HEK293T (cell line): ENCODE data around the gene LARP1.

Experiments used
- CTCF ChIA-PET: fragments of 350-600 bp; formaldehyde crosslinking; extraction: SDS; loops from one replicate; lab custom pipeline; 2021; ENCODE audit warnings: antibody characterized with exemption, inconsistent platforms; lab: Yijun Ruan, JAX
- POLR2A ChIA-PET: fragments of 350-600 bp; formaldehyde crosslinking; extraction: SDS; loops from one replicate; lab custom pipeline; 2020; ENCODE audit warnings: antibody characterized with exemption, inconsistent platforms; lab: Yijun Ruan, JAX
- DNase-seq: peaks from one replicate; pipeline ENCODE4 v3.0.0; 2012; ENCODE audit warnings: mixed read lengths; ENCODE audit errors: extremely low spot score
- ARNT ChIP-seq: fragments of 450-650 bp; IDR thresholded peaks from 2 replicates; pipeline ENCODE4 v1.6.1; 2017; ENCODE audit warnings: mild to moderate bottlenecking
- BHLHE40 ChIP-seq: fragments of 450-650 bp; IDR thresholded peaks from 2 replicates; pipeline ENCODE4 v1.6.1; 2016; ENCODE audit warnings: mild to moderate bottlenecking, moderate library complexity, borderline replicate concordance
- CTBP1 ChIP-seq: fragments of 450-650 bp; IDR thresholded peaks from 2 replicates; pipeline ENCODE4 v1.6.1; 2016; ENCODE audit warnings: borderline replicate concordance
- ELF4 ChIP-seq: fragments of 450-650 bp; IDR thresholded peaks from 2 replicates; pipeline ENCODE4 v1.6.1; 2017; ENCODE audit warnings: antibody characterized with exemption
- FOXA1 ChIP-seq: fragments of 450-650 bp; IDR thresholded peaks from 2 replicates; pipeline ENCODE4 v1.6.1; 2016; ENCODE audit warnings: mild to moderate bottlenecking
- FOXK2 ChIP-seq: fragments of 450-650 bp; IDR thresholded peaks from 2 replicates; pipeline ENCODE4 v1.6.1; 2016; ENCODE audit warnings: mild to moderate bottlenecking
- FOXM1 ChIP-seq: fragments of 450-650 bp; IDR thresholded peaks from 2 replicates; pipeline ENCODE4 v1.6.1; 2017; ENCODE audit warnings: mild to moderate bottlenecking, borderline replicate concordance
- HDGF ChIP-seq: fragments of 450-650 bp; IDR thresholded peaks from 2 replicates; pipeline ENCODE4 v1.6.1; 2017; ENCODE audit warnings: antibody characterized with exemption, borderline replicate concordance
- L3MBTL2 ChIP-seq: fragments of 450-650 bp; conservative IDR thresholded peaks from 2 replicates; pipeline ENCODE4 v1.6.1; 2016; ENCODE audit warnings: mild to moderate bottlenecking
- LEF1 ChIP-seq: fragments of 450-650 bp; IDR thresholded peaks from 2 replicates; pipeline ENCODE4 v1.6.1; 2017; ENCODE audit warnings: mild to moderate bottlenecking, borderline replicate concordance
- NFRKB ChIP-seq: fragments of 450-650 bp; IDR thresholded peaks from 2 replicates; pipeline ENCODE4 v1.6.1; 2016; ENCODE audit warnings: mild to moderate bottlenecking, moderate library complexity
- PKNOX1 ChIP-seq: fragments of 450-650 bp; IDR thresholded peaks from 2 replicates; pipeline ENCODE4 v1.6.1; 2016
- SP1 ChIP-seq: fragments of 450-650 bp; IDR thresholded peaks from 2 replicates; pipeline ENCODE4 v1.6.1; 2017
- SUZ12 ChIP-seq: fragments of 450-650 bp; IDR thresholded peaks from 2 replicates; pipeline ENCODE4 v1.6.1; 2016; ENCODE audit warnings: mild to moderate bottlenecking
- TARDBP ChIP-seq: fragments of 450-650 bp; IDR thresholded peaks from 2 replicates; pipeline ENCODE4 v1.6.1; 2016
- ZNF384 ChIP-seq: fragments of 450-650 bp; IDR thresholded peaks from 2 replicates; pipeline ENCODE4 v1.6.1; 2016

The LARP1 gene

GRCh38 chr5:154767576-154767975, 12.4 kb downstream of the LARP1 start:
- DNase-seq = no peak
- ChIA-PET CTCF (no interaction called here), POLR2A (no interaction called here)
- TF ChIP-seq LEF1 (no peak), NFRKB (no peak), ARNT (no peak), PKNOX1 (no peak), ELF4 (no peak), TARDBP (no peak), HDGF (no peak), SP1 (no peak), FOXM1 (no peak), L3MBTL2 (no peak), FOXK2 (no peak), FOXA1 (no peak), SUZ12 (no peak), ZNF384 (no peak), BHLHE40 (no peak), CTBP1 (no peak)

DNA sequence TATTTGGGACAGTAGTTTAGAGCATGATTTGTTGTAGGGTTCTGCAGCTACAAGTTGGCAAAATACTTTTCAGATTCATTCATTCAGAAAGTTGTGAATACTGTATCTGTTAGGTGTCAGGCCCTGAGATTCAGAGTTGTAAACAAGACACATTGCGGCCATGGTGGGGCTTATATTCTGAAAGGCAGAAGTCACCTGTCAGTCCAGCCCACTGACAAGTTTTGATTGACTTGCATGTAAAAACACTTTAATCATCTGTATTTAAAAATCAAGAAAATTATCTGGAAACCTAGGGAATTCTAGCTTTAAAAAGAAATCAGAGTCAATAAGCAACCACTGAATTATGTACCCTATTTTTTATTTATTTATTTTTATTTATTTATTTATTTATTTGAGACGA, 13.0 kb downstream of the LARP1 start:
- TF ChIP-seq ZNF384 (no peak), ARNT (no peak), FOXA1 (no peak), FOXK2 (no peak), PKNOX1 (no peak)
- CTCF ChIA-PET = no interaction called here
- no peak for DNase-seq
- POLR2A ChIA-PET = no interaction called here

GRCh38 chr5:154770111-154770510, 14.9 kb downstream of the LARP1 start:
- CTCF ChIA-PET = interaction anchor here (1.3 kb wide), 1 partner anchor 12 kb away, joined by 5 read pairs; no protein-coding TSS in a partner anchor
- TF ChIP-seq NFRKB (no peak), CTBP1 (no peak)
- DNase-seq = no peak
- POLR2A ChIA-PET = no interaction called here

DNA sequence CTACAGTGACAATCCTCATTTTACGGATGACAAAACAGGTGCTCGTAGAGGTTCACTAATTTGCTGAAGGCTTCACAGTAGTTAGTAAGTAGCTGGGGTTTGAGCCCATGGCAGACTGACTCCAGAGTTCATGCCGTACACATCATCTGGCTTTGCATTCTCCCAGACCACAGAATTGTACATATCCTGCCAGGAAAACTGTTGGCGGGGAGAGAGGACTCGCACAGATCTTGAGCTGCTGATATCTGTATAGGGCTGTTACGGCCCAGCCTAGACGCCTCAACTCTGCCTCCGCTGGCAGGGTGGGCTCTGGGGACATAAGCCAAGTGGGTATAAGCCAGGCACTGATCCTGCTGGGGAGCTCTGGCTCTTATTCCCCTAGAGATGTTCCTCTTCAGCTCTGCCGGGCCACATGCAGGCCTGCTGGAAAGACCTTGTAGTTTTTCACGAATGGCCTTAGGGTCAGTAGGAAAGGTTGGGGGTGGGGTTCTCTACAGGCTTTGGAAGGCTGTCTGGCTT, 16.3 kb downstream of the LARP1 start:
- ChIA-PET CTCF (interaction anchor here (0.6 to 1.3 kb wide), 4 partner anchors 10 to 464 kb away, joined by 3 to 5 read pairs (median 4); no protein-coding TSS in a partner anchor), POLR2A (interaction anchor here (0.8 to 1.0 kb wide), 2 partner anchors 9 to 18 kb away, joined by 3 to 4 read pairs; no protein-coding TSS in a partner anchor)
- DNase-seq = no peak
- TF ChIP-seq ZNF384 (no peak), SP1 (no peak), NFRKB (no peak), TARDBP (no peak), BHLHE40 (no peak), ARNT (no peak), PKNOX1 (no peak), HDGF (no peak), SUZ12 (no peak), FOXM1 (no peak), FOXK2 (no peak), L3MBTL2 (no peak), LEF1 (no peak), FOXA1 (no peak), ELF4 (no peak), CTBP1 (no peak)

DNA sequence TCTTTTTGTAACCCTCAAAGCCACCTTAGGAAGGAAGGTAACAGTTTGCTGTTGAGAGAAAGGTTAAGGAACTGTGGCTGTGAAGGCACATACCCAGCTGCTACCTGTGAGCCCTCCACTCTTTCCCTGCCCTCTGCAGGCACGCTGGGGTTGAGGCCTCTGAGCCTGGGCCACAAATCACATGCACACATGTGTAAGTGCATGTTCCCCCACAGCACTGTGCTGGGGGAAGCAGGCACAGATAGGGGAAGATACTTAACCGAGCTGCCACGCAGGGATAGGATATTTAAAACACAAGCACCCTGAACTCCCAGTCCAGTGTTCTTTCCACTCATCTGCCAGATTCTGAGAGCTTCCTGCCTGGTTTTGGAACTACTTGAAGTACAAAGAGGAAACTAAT, 18.1 kb downstream of the LARP1 start:
- ChIA-PET CTCF (no interaction called here), POLR2A (no interaction called here)
- DNase-seq = no peak
- no peak for TF ChIP-seq PKNOX1

DNA sequence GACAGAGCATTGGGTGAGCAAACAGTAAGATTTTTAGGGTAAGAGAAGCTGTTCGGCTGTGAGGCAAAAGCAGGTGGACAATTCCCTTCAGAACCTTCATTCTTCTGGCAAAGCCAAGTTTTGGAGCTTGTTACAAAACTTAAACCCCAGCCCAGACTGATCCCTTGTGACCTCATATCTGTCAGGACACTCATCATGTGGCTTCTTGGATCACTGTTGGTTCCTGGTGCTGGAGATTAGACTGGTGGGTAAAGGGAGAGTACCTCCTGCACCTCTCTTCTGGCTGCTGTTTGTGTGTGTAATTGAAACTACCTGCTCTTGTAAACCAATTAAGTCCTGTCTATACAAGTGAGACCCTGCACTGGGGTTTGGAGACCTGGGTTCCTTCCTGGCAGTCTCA, 21.0 kb downstream of the LARP1 start:
- ChIA-PET POLR2A (no interaction called here), CTCF (no interaction called here)
- TF ChIP-seq CTBP1 (no peak), PKNOX1 (no peak), ZNF384 (no peak), NFRKB (no peak), ELF4 (no peak)
- DNase-seq = no peak
